Keratinocyte (primary cell): ENCODE data around the gene HIPK4.

Source experiments
- EZH2 ChIP-seq: IDR thresholded peaks from one replicate; pipeline ENCODE4 v1.6.1; 2012; ENCODE audit warnings: inconsistent platforms, mild to moderate bottlenecking, low read length, moderate library complexity
- TF ChIP-seq, protein P1 (sequence below), 3 experiments: IDR thresholded peaks in 1 of 3; conservative IDR thresholded peaks in 1 of 3; optimal IDR thresholded peaks in 1 of 3; 2 replicates in 2 of 3; 3 replicates in 1 of 3; pipeline versions ENCODE3 to v1.5.1; 2011; ENCODE audit warnings: low read length in 3 of 3, mild to moderate bottlenecking in 3 of 3, moderate library complexity in 2 of 3, control low read depth in 1 of 3, inconsistent platforms in 1 of 3; ENCODE audit not compliant: insufficient read depth in 2 of 3; ENCODE audit errors: extremely low read depth in 1 of 3

DNA sequence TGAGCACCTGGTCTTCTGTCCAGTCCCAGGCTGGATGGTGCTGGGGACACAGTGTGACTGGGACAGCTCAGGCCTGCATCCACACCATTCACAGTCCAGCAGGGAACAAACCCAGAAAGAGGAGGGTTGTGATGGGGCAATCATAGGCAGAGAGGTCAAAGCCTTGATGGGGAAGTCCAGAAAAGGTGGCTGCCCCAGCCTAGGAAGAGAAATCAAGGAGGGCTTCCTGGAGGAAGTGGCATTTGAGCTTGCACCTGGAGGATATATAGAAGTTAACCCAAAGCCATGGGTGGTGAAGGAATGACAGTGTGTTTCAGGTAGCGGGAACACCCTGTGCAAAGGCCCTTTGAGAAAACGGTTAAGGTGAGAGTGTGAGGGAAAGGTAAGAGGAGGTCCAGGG, 25.8 kb upstream of the HIPK4 start:
- TF ChIP-seq, protein P1, sequence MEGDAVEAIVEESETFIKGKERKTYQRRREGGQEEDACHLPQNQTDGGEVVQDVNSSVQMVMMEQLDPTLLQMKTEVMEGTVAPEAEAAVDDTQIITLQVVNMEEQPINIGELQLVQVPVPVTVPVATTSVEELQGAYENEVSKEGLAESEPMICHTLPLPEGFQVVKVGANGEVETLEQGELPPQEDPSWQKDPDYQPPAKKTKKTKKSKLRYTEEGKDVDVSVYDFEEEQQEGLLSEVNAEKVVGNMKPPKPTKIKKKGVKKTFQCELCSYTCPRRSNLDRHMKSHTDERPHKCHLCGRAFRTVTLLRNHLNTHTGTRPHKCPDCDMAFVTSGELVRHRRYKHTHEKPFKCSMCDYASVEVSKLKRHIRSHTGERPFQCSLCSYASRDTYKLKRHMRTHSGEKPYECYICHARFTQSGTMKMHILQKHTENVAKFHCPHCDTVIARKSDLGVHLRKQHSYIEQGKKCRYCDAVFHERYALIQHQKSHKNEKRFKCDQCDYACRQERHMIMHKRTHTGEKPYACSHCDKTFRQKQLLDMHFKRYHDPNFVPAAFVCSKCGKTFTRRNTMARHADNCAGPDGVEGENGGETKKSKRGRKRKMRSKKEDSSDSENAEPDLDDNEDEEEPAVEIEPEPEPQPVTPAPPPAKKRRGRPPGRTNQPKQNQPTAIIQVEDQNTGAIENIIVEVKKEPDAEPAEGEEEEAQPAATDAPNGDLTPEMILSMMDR (optimal IDR thresholded peaks at IDR 0.05 in 1 of 3, IDR thresholded peaks at IDR 0.05 in 1 of 3, conservative IDR thresholded peaks at IDR 0.05 in 1 of 3; ENCODE audit: extremely low read depth in 1 of 3, insufficient read depth in 2 of 3, low read length in 3 of 3), result no peak
- TF ChIP-seq EZH2, result no peak
